HS-27A (cell line): ENCODE data around the gene ALDOA.
"Not testable (repeated sequence)": the region's sequence is repeated elsewhere in the genome, so short reads cannot be mapped to it uniquely, and the experiment has no call there.

ENCODE experiments used
- DNase-seq: peaks from one replicate; pipeline ENCODE4 v3.0.0-alpha.2; 2012; ENCODE audit warnings: low read depth, missing footprints

ALDOA gene

GRCh38 chr16:30091474-30092372, 26.2 kb downstream of the ALDOA start, which contains the start of gene TBX6:
Gene TBX6 (minus strand): TSS chr16:30091924. CDS start chr16:30091193, 731 bp downstream.
- DNase-seq = peak; percentile 66

- no peak for DNase-seq
These were observed 26.9 kb downstream of the ALDOA start for GRCh38 chr16:30092373-30093010.

GRCh38 chr16:30094541-30095165, 29.1 kb downstream of the ALDOA start:
- DNase-seq = no peak

DNA sequence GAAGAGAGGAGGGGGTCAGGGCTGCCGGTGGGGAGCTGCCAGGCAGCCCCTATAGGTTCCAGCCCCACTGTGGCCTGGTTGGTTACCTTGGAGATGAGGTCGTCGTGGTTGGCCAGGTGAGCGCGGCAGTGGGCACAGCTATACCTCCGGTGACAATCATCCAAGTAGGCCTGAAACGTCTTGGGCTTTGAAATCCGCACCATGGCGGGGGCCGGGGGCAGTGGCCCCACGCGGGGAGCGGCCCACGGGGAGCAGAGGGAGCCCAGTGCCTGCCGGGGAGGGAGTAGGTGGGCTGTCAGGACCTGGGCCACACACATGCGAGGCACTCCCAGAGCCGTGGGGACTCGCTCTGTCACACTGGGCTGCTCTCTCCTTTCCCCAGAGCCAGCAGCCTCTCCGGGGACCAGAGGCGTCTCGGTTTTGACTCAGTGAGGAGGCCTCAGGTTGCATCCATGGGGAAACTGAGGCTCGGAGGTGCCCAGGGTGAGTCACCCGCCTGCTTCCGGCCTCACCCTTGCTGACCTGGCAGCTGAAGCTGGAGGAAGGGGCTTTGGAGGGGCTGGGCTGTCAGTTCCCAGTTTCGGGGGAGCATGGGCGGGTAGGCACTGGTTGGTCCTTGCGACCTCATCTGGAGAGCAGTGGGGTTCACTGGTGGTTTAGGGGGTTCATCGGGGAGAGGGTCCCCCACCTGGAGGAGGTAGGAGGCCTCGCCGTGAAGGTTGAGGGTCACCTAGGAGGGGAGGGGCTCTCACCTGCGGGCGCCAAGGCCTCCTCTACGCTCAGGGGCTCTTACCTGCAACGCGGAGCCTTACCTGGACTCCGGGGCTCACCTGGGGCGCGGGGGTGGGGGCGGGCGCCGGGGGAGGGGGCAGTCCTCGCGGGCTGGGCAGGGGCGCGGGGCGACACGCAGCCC, 29.9 kb downstream of the ALDOA start:
- DNase-seq = no peak

DNA sequence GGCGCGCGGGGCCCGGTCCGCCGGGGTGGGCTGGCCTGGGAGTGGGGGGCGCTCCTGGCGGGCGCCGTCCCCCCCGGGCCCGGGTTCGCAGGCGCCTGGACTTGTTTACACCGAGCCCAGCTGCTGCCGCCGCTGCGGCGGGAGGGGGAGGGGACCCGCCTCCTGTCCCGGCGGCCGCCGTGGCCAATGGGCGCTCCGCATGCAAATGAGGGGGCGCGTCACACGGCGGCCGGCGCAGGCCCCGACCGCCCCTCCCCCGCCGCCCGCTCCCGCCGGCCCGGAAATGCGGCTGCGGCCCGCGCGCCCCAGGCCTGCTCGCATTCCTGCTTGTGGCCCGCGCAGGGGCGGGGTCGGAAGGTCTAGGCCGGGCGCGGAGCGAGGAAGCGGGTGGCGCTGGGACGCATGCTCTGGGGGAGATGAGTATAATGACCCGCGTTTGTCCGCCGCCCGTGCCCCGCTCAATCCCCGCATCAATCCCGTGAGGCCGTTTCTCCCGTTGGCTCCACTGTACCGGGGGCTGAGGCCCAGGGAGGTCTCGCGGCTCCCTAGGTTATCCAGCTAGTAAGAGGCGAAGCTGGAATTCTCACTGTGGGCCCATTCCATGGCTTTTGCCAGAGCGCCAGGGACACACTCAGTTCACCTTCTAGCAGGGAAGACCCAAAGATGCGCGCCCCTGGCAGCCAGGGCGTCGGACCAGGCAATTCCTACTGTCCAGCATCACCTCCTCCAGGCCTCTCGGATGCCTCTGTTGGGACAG, 30.7 kb downstream of the ALDOA start, which contains the start of gene YPEL3:
YPEL3 (minus strand) TSS at position 109 of the 757 bp plus-strand sequence. CDS start 731 bp downstream, outside the sequence.
- no peak for DNase-seq

GRCh38 chr16:30096862-30097563, 31.5 kb downstream of the ALDOA start:
- DNase-seq = no peak

GRCh38 chr16:30104090-30104489, 38.5 kb downstream of the ALDOA start:
- DNase-seq = no peak

- no peak for DNase-seq
These were observed 38.9 kb downstream of the ALDOA start for GRCh38 chr16:30104492-30104891.

GRCh38 chr16:30108059-30108850, 42.7 kb downstream of the ALDOA start:
- DNase-seq = no peak

GRCh38 chr16:30110661-30111060, 45.1 kb downstream of the ALDOA start:
- DNase-seq = no peak

DNA sequence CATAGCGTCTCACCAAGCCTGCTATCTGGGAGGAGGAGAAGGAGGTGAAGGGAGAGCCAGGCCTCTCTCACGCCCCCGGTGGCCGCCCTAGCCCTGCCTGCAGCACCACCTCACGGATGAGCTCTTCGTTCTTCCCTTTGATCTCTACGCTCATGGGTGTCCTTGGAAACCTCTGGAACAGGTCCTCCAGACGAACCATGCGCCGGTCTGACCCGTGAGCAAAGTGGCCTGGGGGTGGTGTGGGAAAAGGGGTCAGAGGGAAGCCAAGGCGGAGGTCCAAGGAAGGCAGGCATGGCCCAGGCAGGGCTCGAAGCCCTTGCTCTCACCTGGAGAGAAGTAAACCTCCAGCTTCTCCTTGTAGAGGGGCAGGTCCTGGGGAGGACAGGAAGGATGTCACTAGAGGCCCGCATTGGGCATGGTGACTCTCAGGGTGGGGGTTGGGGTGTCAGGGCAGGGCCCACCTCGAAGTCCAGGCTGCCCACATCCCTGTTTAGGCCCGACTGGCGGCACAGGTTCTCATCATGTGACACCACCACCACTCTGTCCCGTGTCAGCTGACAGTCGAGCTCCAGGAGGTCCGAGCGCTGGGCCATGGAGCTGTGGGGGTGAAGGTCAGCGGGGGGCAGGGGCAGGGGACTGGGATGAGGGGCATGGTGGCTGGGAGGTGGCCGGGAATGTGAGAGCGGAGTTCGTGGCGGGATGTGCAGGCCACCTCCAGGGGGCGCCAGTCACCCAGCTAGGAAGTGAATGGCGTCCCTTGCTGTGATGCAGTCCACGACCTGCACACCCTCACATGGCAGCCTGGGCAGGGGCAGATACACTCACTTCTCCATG, 46.9 kb downstream of the ALDOA start:
- DNase-seq = no peak

DNA sequence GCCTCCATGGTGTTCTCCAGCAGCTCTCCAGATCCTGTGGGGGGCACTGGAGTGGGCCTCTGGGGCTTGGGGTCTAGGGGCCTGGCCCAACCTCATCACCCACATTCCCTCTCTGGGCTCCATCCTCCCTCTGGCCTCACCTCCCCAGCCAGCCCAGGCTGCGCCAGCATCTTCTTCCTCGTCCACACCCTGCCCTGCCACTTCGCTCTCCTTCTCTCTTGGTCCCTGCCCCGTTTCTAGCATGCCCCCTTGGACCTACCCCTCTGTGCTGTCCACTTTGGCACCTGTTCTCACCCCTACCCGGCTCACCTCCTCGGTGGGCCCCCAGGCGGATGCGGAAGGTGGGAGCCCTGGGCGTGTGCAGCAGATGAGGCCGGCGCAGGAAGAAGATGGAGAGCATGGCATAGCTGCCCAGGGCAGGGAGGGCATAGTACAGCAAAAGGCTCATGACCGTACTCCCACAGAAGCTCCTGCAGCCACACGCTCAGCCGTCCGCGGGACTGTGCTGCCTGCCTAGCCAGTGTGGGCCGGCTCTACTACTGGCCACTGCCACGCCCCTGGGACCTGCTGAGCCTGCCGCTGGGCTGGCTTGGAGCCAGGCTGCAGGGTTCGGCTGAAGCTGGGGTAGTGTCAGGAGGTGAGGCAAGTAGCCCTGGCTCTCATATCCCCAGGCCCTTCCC, 47.6 kb downstream of the ALDOA start, which contains the start of gene GDPD3:
GDPD3 (minus strand) TSS at position 507 of the 680 bp plus-strand sequence; CDS start at position 448, 59 bp downstream.
- DNase-seq = no peak

- DNase-seq = no peak
These were observed 48.3 kb downstream of the ALDOA start for GRCh38 chr16:30113711-30114333.

DNA sequence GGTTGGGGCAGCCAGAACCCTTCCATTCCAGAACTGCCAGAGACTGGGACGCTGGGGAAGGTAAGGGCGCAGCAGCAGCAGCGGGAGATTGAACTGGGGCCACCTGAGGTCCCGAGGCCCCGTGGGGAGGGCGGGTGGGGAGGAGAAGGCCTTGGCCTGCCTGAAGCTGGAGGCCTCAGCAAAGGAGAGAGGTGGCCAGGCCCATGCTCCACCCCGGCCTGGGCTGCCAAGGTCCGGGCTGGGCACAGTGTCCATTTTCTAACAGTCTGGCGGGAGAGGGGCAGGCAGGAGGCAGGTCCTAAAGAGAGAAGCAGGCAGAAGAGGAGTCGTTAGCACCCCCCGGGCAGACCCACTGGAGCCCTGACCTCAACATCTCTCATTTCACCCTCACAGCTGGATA, 48.9 kb downstream of the ALDOA start:
- DNase-seq = no peak

GRCh38 chr16:30114833-30115232, 49.3 kb downstream of the ALDOA start:
- DNase-seq = not testable (repeated sequence)

GRCh38 chr16:30115238-30115637, 49.7 kb downstream of the ALDOA start:
- no peak for DNase-seq
